C4-2B (cell line): ENCODE data around the gene SLC24A3.

Experiments used
- ZFX ChIP-seq: fragments of 450-650 bp; IDR thresholded peaks from 2 replicates; pipeline ENCODE4 v1.6.1; 2017
- TF ChIP-seq, protein P1 (sequence below): fragments of 450-650 bp; conservative IDR thresholded peaks from 2 replicates; pipeline ENCODE4 v1.5.1; 2017; ENCODE audit warnings: mild to moderate bottlenecking

DNA sequence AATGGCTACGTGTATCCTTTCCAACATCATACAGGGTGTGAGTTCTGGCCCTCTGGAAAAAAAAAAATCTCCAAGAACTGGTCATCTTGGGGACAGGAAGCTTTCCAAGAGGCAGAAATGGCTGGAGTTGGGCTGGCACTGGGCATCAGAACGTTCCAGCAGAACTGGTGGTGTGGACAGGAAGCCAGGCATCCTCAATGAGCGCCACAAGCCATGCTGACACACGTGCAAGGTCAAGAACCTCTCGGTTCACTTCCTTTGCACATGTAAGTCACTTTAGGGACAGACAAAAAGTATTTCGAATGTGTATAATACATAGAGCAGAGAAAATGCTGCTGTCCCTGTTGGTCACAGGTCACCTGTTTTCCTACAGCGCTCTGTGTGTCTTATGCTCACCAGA lies 518.3 kb downstream of the SLC24A3 start:
- TF ChIP-seq, protein P1, sequence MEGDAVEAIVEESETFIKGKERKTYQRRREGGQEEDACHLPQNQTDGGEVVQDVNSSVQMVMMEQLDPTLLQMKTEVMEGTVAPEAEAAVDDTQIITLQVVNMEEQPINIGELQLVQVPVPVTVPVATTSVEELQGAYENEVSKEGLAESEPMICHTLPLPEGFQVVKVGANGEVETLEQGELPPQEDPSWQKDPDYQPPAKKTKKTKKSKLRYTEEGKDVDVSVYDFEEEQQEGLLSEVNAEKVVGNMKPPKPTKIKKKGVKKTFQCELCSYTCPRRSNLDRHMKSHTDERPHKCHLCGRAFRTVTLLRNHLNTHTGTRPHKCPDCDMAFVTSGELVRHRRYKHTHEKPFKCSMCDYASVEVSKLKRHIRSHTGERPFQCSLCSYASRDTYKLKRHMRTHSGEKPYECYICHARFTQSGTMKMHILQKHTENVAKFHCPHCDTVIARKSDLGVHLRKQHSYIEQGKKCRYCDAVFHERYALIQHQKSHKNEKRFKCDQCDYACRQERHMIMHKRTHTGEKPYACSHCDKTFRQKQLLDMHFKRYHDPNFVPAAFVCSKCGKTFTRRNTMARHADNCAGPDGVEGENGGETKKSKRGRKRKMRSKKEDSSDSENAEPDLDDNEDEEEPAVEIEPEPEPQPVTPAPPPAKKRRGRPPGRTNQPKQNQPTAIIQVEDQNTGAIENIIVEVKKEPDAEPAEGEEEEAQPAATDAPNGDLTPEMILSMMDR, result no peak
- no peak for TF ChIP-seq ZFX
